HCEC 1CT (cell line): ENCODE data around the gene PRR13.
A peak's percentile ranks its signal among the peaks of the same experiment; 100 is the strongest.

Experiments
- DNase-seq: peaks from one replicate; pipeline ENCODE4 v3.0.0-alpha.2; 2017

The PRR13 gene

DNA sequence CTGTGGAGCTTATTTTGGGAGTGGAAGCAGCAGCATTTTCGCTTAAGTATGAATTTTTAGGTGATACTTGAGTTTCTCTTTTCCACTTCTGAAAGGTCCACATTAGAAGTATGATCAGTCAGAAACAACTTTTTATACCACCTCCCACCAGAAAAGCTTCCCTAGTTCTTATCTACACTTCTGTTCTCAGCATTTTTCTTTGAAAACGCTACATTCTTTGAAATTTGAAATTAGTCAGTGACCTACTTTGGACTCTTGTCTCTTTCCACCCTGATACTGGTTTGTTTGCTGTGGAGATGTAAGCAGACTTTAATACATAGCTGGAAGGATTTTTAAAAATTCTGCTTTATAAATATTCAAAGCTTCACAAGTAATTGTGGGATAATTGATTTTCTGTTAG is 32.5 kb downstream of the PRR13 start:
- DNase-seq = no peak

GRCh38 chr12:53474819-53475218 is 33.3 kb downstream of the PRR13 start:
- DNase-seq = no peak

DNA sequence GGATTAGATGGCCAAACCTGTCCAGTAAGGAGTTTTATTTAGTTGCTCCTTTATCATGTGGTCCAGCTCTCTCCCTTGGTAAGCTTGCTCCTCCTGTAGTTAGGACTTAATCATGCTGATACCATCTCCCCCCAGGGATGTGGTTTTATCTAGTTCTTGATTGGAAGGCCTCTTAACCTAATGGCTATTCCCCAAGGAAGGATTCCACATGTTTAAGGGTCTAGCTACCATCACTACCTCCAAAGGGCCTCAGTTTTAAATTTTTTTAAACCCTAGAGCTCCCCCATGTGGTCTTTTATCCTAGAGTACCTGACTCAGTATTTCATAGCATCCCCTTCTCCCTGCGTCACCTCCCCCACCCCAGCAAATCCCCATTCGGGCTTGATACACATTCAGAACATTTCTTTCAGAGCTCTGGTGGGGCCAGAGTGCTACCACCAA is 35.3 kb downstream of the PRR13 start:
- DNase-seq = peak; percentile 35

DNA sequence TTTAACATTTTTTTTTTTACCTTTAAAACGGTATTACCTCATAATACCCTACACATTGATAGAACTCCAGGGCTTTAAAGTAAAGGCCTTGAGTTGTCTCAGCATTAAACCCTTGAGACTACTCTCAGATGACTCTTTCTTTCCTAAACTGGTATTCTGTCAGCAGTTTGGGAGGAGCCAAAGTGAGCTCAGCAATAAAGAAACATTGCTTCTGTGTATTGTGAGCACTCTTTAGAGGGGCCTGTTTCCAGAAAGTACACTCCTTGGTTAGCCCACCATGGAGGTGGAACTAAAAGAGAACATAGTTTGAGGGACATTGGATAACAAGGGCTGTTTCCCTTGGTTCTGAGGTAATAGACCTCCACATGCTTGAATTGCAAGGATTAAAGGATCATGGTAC is 37.3 kb downstream of the PRR13 start:
- DNase-seq = no peak

DNA sequence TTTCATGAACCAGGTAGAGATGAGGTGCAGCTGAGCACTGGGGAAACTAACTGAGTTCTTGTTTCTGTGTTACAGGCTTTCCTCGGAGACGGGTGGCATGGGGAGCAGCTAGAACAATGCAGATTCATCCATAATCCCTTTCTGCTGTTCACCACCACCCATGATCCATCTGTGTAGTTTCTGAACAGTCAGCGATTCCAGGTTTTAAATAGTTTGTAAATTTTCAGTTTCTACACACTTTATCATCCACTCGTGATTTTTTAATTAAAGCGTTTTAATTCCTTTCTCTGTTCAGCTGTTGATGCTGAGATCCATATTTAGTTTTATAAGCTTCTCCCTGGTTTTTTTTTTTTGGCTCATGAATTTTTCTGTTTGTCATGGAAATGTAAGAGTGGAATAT is 37.8 kb downstream of the PRR13 start:
- no peak for DNase-seq

DNA sequence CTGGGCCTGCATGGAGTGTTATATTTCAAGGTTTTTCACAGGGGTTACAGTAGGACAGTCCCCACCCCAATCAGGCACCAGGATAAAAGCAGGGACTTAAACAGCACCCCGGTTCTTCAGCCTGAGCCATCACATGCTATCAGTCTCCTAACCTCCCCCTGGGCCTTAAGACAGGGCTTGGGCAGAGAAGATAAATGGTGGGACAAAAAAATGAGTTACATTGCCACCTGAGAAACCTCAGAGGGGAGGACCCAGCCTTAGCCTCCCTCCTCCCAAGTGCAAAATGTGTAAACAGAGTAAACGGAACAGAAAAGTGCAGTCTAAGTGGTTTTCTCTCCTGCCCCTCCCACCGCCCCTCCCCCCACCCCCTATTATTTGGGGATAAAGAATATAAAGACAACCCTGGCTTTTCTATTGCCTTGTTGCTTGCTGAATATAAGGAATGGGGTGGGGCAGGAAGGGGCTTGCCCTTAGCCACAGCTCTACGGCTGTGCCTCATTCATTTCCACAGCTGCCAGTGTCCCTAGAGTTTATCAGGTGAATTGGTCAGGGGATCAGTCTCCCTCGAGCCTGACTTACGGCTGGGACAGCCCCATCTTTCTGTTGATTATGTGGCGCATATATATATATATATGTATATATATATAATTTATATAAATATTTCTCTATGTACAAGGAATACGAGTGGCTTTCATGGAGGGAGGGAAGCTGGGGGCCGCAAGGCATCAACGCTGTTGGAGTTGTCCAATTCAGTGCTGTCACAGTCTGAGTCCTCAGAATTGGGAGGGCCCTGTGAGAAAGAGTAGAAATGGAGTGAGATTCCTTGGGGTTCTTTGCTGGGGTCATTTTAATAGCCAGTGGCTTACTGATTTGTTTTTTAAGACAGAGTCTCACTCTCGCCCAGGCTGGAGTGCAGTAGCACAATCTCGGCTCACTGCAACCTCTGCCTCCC is 39.2 kb downstream of the PRR13 start:
- no peak for DNase-seq

DNA sequence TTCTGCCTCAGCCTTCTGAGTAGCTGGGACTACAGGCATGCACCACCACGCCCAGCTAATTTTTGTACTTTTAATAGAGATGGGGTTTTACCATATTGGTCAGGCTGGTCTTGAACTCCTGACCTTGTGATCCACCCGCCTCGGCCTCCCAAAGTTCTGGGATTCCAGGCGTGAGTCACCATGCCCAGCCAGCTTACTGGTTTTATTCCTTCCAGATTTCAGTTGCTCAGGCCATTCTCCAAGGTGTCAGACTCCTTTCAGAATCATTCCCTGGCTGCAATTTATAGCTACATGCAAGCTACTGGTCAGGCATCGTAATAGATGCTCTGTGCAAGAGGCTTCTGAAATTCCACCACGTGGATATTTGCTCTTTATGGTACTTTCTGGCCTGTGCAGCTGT is 39.9 kb downstream of the PRR13 start:
- DNase-seq = peak; percentile 74

- DNase-seq = no peak
These were observed 40.5 kb downstream of the PRR13 start for GRCh38 chr12:53481939-53482586.

DNA sequence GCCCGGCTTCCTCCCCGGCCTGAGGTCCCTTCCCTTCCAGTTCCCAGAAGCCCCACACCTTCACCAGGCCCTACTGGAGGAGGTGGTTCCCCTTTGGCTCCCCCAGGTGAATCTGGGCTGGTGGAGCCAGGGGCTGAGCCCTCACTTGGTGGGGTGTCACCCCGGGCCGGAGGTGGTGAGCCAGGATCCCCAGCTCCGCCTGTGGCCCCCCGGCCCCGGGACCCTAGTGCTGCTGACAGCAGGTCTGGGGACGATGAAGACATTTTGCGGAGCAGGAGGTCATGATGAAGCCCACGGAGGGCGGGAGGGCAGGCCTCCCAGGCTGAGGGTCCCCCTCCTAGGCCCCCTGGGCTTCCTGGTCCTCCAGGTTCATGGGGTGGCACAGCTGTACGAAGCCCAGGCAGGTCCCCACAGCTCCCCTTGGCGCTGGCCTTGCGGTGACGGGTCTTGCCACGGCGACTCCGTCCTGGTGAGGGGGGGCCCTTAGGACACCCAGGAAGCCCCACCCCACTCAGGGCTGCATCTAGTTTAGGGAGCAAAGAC is 41.2 kb downstream of the PRR13 start:
- no peak for DNase-seq

- no peak for DNase-seq
These were observed 41.9 kb downstream of the PRR13 start for GRCh38 chr12:53483225-53483978.

DNA sequence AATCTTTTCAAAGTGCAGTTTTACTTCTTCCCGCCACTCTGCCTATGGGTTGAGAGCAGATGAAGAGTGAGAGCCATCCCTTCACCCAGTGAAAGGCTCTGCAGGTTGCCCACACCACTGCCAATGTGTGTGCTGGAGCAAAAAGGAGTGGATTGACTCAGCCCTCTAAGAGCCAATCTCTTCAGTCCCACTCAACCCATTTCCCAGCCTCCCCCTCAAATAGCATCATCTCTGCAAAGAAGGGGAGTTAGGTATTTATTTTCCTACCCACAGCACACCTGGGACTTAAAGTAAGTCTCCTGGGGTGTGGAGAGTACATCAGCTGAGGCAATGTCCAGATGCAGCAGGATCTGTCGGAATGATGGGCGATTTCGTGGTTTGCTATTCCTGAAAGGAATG is 42.4 kb downstream of the PRR13 start:
- DNase-seq = no peak

GRCh38 chr12:53484686-53485575 is 43.4 kb downstream of the PRR13 start:
- DNase-seq = peak; percentile 18

- DNase-seq = no peak
These were observed 44.6 kb downstream of the PRR13 start for GRCh38 chr12:53485955-53486735.

GRCh38 chr12:53486736-53487487 is 45.4 kb downstream of the PRR13 start:
- no peak for DNase-seq

DNA sequence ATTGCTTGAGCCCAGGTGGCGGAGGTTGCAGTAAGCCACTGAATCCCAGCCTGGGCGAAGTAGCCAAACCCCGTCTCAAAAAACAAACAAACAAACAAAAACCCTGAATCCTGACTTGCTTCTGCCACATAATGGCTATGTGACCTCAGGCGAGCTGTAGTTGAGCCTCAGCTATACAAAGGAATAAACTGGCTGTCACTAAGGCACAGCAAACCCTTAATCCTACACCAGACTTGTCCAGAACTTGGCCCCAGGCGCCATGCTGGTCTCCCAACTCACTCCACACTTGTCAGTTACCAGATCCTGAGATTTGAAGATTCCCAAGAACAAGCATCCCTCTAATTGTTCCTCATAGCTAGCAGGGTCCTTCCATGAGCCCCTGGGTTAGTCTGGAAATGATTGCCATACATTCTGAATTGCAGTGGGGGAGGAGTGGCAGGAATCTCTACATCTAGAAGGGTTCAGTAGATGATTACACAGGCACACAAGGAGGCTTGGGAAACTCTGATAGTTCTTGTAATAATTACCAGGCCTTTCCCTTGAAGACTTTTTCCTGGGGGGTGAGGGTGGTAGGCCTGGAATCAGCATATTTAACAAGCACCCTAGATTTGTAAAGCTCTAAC is 47.8 kb downstream of the PRR13 start:
- DNase-seq = no peak

DNA sequence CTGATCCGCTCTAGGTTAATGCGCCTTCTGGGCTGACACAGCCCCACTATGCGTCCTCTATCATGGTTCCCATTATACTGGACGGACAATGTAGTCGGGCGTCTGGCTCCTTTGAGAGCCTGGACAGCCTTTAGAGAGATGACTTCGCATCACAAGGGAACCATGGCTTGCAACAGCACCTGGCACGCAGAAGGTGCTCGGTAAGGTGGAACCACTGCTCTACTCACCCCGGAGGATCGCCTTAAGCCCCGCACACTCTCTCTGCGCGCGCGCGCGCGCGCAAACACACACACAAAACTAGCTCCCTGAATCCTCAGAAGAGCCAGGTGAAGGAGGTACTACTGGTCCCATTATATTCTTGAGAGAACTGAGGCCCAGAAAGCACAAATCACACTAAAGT is 50.7 kb downstream of the PRR13 start:
- DNase-seq = no peak

DNA sequence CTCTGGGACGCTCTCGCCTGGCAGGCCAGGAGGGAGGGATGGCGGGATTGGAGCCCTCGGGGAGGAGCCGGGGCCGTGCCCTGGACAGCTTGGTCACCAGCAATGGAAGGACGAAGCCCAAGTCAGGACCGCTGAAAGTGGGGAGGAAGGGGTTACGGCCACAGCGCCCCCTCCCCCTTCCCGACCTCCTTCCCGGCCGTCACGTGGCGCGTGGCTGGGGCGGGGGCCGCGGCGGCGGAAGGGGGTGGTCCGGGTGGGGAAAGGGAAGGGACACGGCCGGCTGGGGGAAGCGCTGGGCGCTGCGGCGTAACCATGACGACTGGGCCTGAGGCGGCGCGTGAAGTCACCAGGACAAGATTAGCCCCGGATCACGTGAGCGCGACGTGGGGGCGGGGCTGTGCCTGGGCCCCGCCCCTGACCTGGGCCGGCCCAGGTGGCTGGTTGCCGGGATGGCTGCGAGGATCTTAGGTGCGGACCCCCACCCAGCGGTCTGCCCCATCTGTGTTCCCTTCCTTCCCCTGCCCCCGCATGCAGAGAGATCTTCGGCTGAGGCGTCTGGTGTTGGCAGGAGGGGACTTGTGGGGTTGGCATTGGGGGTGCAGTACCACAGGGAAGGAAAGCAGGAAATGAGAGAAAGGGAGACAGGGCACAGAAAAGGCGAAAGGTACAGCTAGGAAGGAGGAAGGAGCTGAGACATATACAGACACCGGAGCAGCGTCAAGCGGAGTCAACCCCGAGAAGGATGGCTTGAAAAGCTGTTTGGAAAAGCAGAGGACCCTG is 51.5 kb downstream of the PRR13 start:
- DNase-seq = peak; percentile 75

DNA sequence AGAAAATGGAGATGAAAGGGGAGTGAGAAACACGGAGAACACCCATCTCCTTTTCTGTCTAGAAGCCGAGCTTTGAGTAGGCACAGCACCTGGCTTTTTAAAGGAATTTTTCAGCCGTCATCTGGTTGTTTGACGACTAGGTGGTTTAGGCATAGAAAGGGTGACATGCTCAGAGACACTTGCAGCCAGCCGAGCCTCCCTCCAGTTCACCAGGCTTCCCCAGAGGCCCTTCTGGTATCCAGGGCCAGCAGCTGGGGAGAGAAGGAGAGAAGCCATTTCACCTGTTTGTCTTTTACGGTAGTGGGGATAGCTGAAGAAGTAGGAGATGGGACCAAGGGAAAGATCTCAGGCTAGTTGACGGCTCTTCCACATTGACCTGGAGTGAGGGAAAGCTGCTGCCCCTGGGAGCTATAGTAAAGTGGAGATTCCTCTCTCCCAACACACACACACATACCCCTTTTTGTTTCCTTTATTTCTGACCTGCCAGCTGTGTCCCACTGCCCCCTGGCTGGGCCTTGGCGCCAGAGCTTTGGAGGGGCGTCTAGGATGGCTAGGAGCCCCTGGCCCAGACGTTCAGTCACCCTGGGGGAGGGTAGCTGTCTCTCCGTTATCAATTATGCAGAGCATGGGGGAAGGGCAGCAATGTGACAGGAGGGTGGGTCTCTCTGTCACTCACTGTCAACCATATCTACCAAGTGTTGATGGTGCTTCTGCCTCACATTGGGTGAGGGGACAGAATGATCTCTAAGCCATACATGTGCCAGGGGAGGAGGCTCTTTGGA is 52.3 kb downstream of the PRR13 start:
- no peak for DNase-seq
